Choroid plexus epithelial cell (primary cell): ENCODE measurements around the gene EP300.
"Not testable (repeated sequence)": the region's sequence is repeated elsewhere in the genome, so short reads cannot be mapped to it uniquely, and the experiment has no call there.

Experiments
- DNase-seq: peaks from one replicate; pipeline ENCODE4 v3.0.0-alpha.2; 2010; ENCODE audit warnings: low read depth
- H3K4me3 ChIP-seq: 2 replicates; pipeline ENCODE4 v1.5.1; 2011; ENCODE audit warnings: low read depth, mild to moderate bottlenecking, control low read depth, low read length, moderate library complexity
- TF ChIP-seq, protein P1 (sequence below): conservative IDR thresholded peaks from 2 replicates; pipeline ENCODE4 v1.5.1; 2011; ENCODE audit warnings: low read depth, mild to moderate bottlenecking, control low read depth, inconsistent platforms, low read length, moderate library complexity

Gene EP300

DNA sequence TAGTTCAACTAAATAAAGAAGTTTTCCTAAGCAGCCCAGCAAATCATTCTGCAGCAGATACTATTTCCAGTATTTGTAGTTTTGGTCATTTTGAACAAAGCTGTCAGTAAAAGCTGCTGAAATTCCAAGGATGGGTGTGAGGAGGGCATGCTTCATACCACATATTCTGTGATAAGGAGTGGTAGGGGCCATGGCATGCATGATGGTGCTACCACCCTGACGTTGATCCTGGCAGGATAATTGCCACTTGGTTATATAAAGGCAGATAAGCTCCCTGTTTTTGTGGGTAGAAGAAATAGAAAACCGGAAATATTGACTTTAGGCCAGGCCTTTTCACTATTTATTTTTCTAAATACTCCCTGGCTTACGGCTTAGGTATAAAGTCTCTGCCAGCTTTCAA, 79.6 kb downstream of the EP300 start:
- H3K4me3 ChIP-seq = no peak overlapping the region
- TF ChIP-seq, protein P1, sequence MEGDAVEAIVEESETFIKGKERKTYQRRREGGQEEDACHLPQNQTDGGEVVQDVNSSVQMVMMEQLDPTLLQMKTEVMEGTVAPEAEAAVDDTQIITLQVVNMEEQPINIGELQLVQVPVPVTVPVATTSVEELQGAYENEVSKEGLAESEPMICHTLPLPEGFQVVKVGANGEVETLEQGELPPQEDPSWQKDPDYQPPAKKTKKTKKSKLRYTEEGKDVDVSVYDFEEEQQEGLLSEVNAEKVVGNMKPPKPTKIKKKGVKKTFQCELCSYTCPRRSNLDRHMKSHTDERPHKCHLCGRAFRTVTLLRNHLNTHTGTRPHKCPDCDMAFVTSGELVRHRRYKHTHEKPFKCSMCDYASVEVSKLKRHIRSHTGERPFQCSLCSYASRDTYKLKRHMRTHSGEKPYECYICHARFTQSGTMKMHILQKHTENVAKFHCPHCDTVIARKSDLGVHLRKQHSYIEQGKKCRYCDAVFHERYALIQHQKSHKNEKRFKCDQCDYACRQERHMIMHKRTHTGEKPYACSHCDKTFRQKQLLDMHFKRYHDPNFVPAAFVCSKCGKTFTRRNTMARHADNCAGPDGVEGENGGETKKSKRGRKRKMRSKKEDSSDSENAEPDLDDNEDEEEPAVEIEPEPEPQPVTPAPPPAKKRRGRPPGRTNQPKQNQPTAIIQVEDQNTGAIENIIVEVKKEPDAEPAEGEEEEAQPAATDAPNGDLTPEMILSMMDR = no peak
- DNase-seq = no peak

DNA sequence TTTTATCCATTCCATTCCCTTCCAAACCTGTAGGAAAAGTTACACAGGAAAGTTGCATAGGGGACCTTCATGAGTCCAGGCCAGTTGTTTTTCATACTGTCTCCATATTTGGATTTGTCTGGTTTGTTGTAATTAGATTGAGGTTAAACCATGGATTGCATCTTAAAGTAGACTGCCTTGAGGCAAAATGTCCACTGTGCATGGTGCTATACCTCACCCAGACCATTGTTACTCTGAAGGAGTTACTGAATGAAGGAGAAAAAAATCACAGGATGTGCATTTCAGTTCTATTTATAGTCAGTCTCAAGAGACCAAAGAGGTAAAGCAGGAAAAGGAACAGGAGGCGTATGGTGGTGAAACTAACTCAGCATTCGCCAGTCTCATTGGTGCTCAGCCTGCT, 83.2 kb downstream of the EP300 start:
- TF ChIP-seq, protein P1 = no peak
- no peak overlapping the region for H3K4me3 ChIP-seq
- no peak for DNase-seq

DNA sequence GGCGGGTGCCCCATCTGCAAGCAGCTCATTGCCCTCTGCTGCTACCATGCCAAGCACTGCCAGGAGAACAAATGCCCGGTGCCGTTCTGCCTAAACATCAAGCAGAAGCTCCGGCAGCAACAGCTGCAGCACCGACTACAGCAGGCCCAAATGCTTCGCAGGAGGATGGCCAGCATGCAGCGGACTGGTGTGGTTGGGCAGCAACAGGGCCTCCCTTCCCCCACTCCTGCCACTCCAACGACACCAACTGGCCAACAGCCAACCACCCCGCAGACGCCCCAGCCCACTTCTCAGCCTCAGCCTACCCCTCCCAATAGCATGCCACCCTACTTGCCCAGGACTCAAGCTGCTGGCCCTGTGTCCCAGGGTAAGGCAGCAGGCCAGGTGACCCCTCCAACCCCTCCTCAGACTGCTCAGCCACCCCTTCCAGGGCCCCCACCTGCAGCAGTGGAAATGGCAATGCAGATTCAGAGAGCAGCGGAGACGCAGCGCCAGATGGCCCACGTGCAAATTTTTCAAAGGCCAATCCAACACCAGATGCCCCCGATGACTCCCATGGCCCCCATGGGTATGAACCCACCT, 84.7 kb downstream of the EP300 start:
- TF ChIP-seq, protein P1 = no peak
- no peak for DNase-seq
- no peak overlapping the region for H3K4me3 ChIP-seq

DNA sequence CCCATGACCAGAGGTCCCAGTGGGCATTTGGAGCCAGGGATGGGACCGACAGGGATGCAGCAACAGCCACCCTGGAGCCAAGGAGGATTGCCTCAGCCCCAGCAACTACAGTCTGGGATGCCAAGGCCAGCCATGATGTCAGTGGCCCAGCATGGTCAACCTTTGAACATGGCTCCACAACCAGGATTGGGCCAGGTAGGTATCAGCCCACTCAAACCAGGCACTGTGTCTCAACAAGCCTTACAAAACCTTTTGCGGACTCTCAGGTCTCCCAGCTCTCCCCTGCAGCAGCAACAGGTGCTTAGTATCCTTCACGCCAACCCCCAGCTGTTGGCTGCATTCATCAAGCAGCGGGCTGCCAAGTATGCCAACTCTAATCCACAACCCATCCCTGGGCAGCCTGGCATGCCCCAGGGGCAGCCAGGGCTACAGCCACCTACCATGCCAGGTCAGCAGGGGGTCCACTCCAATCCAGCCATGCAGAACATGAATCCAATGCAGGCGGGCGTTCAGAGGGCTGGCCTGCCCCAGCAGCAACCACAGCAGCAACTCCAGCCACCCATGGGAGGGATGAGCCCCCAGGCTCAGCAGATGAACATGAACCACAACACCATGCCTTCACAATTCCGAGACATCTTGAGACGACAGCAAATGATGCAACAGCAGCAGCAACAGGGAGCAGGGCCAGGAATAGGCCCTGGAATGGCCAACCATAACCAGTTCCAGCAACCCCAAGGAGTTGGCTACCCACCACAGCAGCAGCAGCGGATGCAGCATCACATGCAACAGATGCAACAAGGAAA, 85.4 kb downstream of the EP300 start:
- H3K4me3 ChIP-seq = no peak overlapping the region
- DNase-seq = no peak
- TF ChIP-seq, protein P1 = no peak

DNA sequence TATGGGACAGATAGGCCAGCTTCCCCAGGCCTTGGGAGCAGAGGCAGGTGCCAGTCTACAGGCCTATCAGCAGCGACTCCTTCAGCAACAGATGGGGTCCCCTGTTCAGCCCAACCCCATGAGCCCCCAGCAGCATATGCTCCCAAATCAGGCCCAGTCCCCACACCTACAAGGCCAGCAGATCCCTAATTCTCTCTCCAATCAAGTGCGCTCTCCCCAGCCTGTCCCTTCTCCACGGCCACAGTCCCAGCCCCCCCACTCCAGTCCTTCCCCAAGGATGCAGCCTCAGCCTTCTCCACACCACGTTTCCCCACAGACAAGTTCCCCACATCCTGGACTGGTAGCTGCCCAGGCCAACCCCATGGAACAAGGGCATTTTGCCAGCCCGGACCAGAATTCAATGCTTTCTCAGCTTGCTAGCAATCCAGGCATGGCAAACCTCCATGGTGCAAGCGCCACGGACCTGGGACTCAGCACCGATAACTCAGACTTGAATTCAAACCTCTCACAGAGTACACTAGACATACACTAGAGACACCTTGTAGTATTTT, 86.1 kb downstream of the EP300 start:
- no peak for DNase-seq
- TF ChIP-seq, protein P1 = no peak
- no peak overlapping the region for H3K4me3 ChIP-seq

DNA sequence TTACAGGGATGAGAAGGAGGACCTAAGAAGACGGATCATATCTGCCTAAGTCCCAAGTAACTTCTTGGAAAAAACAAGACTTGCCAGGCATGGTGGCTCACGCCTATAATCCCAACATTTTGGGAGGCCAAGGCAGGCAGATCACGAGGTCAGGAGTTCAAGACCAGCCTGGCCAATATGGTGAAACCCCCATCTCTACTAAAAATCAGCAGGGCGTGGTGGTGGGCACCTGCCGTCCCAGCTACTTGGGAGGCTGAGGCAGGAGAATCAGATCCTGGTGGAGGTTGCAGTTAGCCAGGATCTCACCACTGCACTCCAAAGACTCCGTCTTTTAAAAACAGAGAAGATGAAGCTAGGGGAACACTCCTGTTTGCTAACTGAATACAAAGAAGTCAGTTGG, 88.0 kb downstream of the EP300 start:
- H3K4me3 ChIP-seq, DNase-seq: not testable (repeated sequence)

DNA sequence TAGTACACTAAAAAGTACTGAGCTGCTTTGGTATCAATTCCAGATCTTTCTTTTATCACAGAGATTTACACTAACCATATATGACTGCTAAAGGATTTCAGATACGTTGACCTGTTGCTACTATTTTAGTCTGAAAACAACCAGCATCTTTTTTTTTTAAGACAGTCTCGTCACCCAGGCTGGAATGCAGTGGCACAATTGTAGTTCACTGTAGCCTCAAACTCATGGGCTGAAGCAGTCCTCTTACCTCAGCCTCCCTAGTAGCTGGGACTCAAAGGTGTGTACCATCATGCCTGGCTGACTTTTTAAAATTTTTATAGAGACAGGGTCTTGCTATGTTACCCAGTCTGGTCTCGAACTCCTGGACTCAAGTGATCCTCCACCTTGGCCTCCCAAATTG, 88.5 kb downstream of the EP300 start:
- no peak for DNase-seq
- no peak overlapping the region for H3K4me3 ChIP-seq
- TF ChIP-seq, protein P1 = no peak
